A673 (cell line): ENCODE results near the gene FURIN. TPM values are rescaled to one million over a fixed set of nuclear protein-coding genes. Genes with fewer than 3 reads are reported as not detected.

Experiments used
- BruUV-seq: library from RNA; stranded (reverse); fragments of 400-500 nt; replicated peaks from 2 replicates; lab custom pipeline; 2021; lab: Mats Ljungman, UMichigan
- CTCF ChIA-PET: fragments of 300-600 bp; sonication (Branson Sonifier 250); formaldehyde crosslinking; loops from one replicate; lab custom pipeline; 2022; ENCODE audit warnings: antibody characterized with exemption; lab: Charles Lee
- POLR2A ChIA-PET: fragments of 300-600 bp; sonication (Branson Sonifier 250); formaldehyde crosslinking; loops from one replicate; lab custom pipeline; 2022; ENCODE audit warnings: antibody characterized with exemption; ENCODE audit not compliant: low non-redundant PET; lab: Charles Lee
- DNase-seq: peaks from one replicate; pipeline ENCODE4 v3.0.0-alpha.2; 2015; ENCODE audit warnings: low spot score
- H3K27ac ChIP-seq: fragments of 200-600 bp; sonication (generic); 2 replicates; pipeline ENCODE4 v1.5.1; 2016; ENCODE audit warnings: mixed run types, low read depth, mild to moderate bottlenecking, mixed read lengths, antibody characterized with exemption, low read length; ENCODE audit not compliant: poor library complexity, severe bottlenecking
- H3K27me3 ChIP-seq: fragments of 200-600 bp; sonication (generic); replicated peaks from 2 replicates; pipeline ENCODE4 v1.6.1; 2017; ENCODE audit warnings: mixed run types, low read depth, mild to moderate bottlenecking, mixed read lengths, antibody characterized with exemption, low read length; ENCODE audit not compliant: insufficient read depth, poor library complexity
- H3K36me3 ChIP-seq: fragments of 200-600 bp; sonication (generic); 2 replicates; pipeline ENCODE4 v1.6.1; 2016; ENCODE audit warnings: mixed run types, mild to moderate bottlenecking, mixed read lengths, antibody characterized with exemption, low read length; ENCODE audit not compliant: insufficient read depth, poor library complexity, severe bottlenecking
- H3K4me1 ChIP-seq: fragments of 200-600 bp; sonication (generic); 2 replicates; pipeline ENCODE4 v1.6.1; 2017; ENCODE audit warnings: mixed run types, mild to moderate bottlenecking, mixed read lengths, antibody characterized with exemption, low read length; ENCODE audit not compliant: insufficient read depth, poor library complexity, severe bottlenecking
- H3K4me3 ChIP-seq: fragments of 200-600 bp; sonication (generic); 2 replicates; pipeline ENCODE4 v1.5.1; 2016; ENCODE audit warnings: low read depth, mixed run types, mild to moderate bottlenecking, mixed read lengths, low read length; ENCODE audit not compliant: poor library complexity, severe bottlenecking
- H3K9me3 ChIP-seq: fragments of 200-600 bp; sonication (generic); 2 replicates; pipeline ENCODE4 v1.6.1; 2016; ENCODE audit warnings: mixed run types, low read depth, mild to moderate bottlenecking, mixed read lengths, antibody characterized with exemption, low read length; ENCODE audit not compliant: poor library complexity, severe bottlenecking
- CTCF ChIP-seq: fragments of 300-800, 200-600 bp; sonication (generic); conservative IDR thresholded peaks from 2 replicates; pipeline ENCODE4 v1.5.1; 2017; ENCODE audit warnings: low read depth, mild to moderate bottlenecking, antibody characterized with exemption, low read length, moderate library complexity, mixed read lengths
- EZH2 ChIP-seq: fragments of 200-600 bp; sonication (generic); IDR thresholded peaks from 2 replicates; pipeline ENCODE4 v1.6.1; 2017; ENCODE audit warnings: borderline replicate concordance, low read depth, mild to moderate bottlenecking, mixed read lengths, antibody characterized with exemption, low read length; ENCODE audit not compliant: poor library complexity, severe bottlenecking
- intact Hi-C: fragments of 100-400 bp; cut with micrococcal nuclease; formaldehyde crosslinking; loops from one replicate; pipeline ENCODE4 v1.10.0; 2022; ENCODE audit not compliant: unreplicated experiment
- total RNA-seq: library from RNA; stranded (reverse); gene quantifications from 2 replicates; pipeline ENCODE4 v1.2.3, GENCODE V29; 2021

Gene FURIN
- total RNA-seq, 1 experiment from 2014 or later, result 63.4 TPM

- no peak overlapping the region for H3K4me3 ChIP-seq
- no peak overlapping the region for H3K27ac ChIP-seq
- DNase-seq, result no peak
- H3K4me1 ChIP-seq, result no peaks in the 10 kb centered on the region
- peaks cover 82% of the 10 kb centered on the region for H3K36me3 ChIP-seq
- POLR2A ChIA-PET, result no interaction called here
- H3K9me3 ChIP-seq, result no peaks in the 10 kb centered on the region
- no peaks in the 10 kb centered on the region for H3K27me3 ChIP-seq
- CTCF ChIA-PET, result no interaction called here
- TF ChIP-seq EZH2 (no peak), CTCF (no peak)
- no TSS peak for BruUV-seq
- intact Hi-C loops, result no loop called here
These were observed 43.8 kb downstream of the FURIN start for GRCh38 chr15:90911906-90912769.

GRCh38 chr15:90912770-90913075 is 44.3 kb downstream of the FURIN start:
- no TSS peak for BruUV-seq
- Histone ChIP-seq H3K36me3 (peaks cover 76% of the 10 kb centered on the region), H3K27ac (no peak overlapping the region), H3K9me3 (no peaks in the 10 kb centered on the region), H3K4me1 (no peaks in the 10 kb centered on the region), H3K4me3 (no peak overlapping the region), H3K27me3 (no peaks in the 10 kb centered on the region)
- no peak for DNase-seq
- no peak for TF ChIP-seq CTCF
- TF ChIP-seq EZH2, result no peak
- CTCF ChIA-PET, result no interaction called here
- intact Hi-C loops, result no loop called here
- POLR2A ChIA-PET, result no interaction called here

- Histone ChIP-seq H3K27ac (no peak overlapping the region), H3K9me3 (no peaks in the 10 kb centered on the region), H3K4me3 (no peak overlapping the region), H3K36me3 (peaks cover 78% of the 10 kb centered on the region), H3K27me3 (no peaks in the 10 kb centered on the region), H3K4me1 (no peaks in the 10 kb centered on the region)
- no peak for DNase-seq
- no TSS peak for BruUV-seq
- POLR2A ChIA-PET, result no interaction called here
- TF ChIP-seq CTCF (no peak), EZH2 (no peak)
- CTCF ChIA-PET, result no interaction called here
- intact Hi-C loops, result no loop called here
These were observed 45.1 kb downstream of the FURIN start for GRCh38 chr15:90913398-90913944.
